ENCODE results near the gene G6PC2. TPM values are rescaled to one million over a fixed set of nuclear protein-coding genes. Genes with fewer than 3 reads are reported as not detected.

Gene G6PC2
- total and polyA plus RNA-seq, 7 donors: 0.06 to 0.60 TPM; not detected in 5

DNA sequence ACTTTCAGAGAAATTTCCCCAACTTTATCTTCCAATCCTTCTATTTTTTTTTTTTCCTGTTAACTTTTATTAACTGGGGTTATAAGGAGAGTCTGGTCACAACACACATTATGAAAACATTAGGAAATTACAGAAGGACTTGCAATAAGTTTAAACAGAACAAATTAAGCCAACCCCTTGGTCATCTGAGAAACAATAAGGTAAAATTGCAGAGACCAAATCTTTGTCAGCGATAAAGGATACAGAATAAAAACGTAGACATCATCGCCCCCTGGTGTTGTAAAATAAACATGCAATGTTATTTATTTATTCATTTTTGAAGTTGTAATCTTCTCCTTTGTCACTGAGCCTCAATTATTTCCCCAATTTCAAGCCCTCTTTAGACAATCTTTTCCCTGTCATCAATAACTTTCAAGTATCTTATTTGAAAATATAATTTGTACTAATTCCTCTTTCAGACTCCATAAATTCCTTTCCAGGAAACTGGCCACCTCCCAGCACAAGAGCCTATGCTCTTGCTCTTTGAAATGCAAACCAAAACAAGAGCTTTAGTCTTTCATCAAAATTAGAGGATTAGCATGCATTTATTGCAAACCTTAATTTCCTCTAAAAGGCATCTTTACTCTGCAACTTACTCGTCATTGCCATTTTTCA, 19.5 kb downstream of the G6PC2 start:
- intact Hi-C loops (cut with DNase I): loop anchor here (2.0 kb wide), 1 partner anchor 574 kb away; no protein-coding TSS in a partner anchor
- H3K9me3 ChIP-seq: no peaks in the 10 kb centered on the region
- no peaks in the 10 kb centered on the region for H3K27me3 ChIP-seq
- DNase-seq: no peak
- H3K36me3 ChIP-seq: no peaks in the 10 kb centered on the region
- H3K4me3 ChIP-seq: no peak overlapping the region
- H3K27ac ChIP-seq: no peak overlapping the region
- 23 to 26% methylated on average over 4 of the region's 4 CpGs for WGBS, 2 donors
- TF ChIP-seq, protein P1, sequence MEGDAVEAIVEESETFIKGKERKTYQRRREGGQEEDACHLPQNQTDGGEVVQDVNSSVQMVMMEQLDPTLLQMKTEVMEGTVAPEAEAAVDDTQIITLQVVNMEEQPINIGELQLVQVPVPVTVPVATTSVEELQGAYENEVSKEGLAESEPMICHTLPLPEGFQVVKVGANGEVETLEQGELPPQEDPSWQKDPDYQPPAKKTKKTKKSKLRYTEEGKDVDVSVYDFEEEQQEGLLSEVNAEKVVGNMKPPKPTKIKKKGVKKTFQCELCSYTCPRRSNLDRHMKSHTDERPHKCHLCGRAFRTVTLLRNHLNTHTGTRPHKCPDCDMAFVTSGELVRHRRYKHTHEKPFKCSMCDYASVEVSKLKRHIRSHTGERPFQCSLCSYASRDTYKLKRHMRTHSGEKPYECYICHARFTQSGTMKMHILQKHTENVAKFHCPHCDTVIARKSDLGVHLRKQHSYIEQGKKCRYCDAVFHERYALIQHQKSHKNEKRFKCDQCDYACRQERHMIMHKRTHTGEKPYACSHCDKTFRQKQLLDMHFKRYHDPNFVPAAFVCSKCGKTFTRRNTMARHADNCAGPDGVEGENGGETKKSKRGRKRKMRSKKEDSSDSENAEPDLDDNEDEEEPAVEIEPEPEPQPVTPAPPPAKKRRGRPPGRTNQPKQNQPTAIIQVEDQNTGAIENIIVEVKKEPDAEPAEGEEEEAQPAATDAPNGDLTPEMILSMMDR (IDR thresholded peaks at IDR 0.05): peak in 2 of 4 experiments; percentile 46 to 52
- TF ChIP-seq EP300 (IDR thresholded peaks at IDR 0.05): no peak
- TF ChIP-seq POLR2AphosphoS5 (IDR thresholded peaks at IDR 0.05): no peak
- no peaks in the 10 kb centered on the region for H3K4me1 ChIP-seq

DNA sequence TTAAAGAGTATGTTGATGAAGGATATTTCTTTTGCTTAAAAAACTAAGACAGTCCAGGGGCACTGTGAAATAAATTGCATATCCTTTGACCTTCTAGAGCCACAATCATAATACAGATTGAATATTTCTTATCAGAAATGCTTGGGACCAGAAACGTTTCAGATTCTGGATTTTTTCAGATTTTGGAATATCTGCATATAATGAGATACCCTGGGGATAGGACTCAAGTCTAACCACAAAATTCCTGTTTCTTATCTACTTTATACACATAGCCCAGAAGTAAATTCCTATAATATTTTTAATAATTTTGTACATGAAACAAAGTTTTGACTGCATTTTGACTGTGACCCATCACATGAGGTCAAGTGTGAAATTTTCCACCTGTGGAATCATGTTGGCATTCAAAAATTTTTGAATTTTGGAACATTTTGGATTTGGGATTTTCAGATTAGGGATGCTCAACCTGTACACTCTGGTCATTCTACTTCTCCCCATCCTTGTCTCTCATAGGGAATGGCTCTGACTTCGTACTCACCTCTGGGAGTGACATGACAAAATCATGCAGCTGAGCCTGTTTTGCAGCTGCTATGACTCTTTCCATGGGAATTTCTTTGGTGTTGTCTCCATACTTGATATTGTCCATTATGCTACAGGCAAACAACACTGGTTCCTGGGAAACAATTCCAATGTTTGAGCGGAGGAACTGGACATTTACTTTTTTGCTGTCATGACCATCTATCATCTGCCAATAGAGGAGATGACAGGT, 25.7 kb downstream of the G6PC2 start:
- no peaks in the 10 kb centered on the region for H3K4me1 ChIP-seq
- TF ChIP-seq POLR2AphosphoS5 (IDR thresholded peaks at IDR 0.05) (no peak), POLR2A (IDR thresholded peaks at IDR 0.05) (no peak), EP300 (IDR thresholded peaks at IDR 0.05) (no peak)
- TF ChIP-seq, protein P1 (IDR thresholded peaks at IDR 0.05): no peak
- DNase-seq: no peak
- no peaks in the 10 kb centered on the region for H3K27me3 ChIP-seq
- intact Hi-C loops (cut with DNase I): no loop called here
- H3K27ac ChIP-seq: no peak overlapping the region
- WGBS, 2 donors: 84 to 92% methylated on average over 3 of the region's 3 CpGs
- no peaks in the 10 kb centered on the region for H3K9me3 ChIP-seq
- H3K4me3 ChIP-seq: no peak overlapping the region
- H3K36me3 ChIP-seq: no peaks in the 10 kb centered on the region

- Histone ChIP-seq H3K4me1 (no peaks in the 10 kb centered on the region), H3K36me3 (no peaks in the 10 kb centered on the region), H3K27me3 (no peaks in the 10 kb centered on the region), H3K27ac (no peak overlapping the region), H3K4me3 (no peak overlapping the region), H3K9me3 (no peaks in the 10 kb centered on the region)
- DNase-seq: no peak
- intact Hi-C loops (cut with DNase I): no loop called here
- no peak for TF ChIP-seq POLR2AphosphoS5 (IDR thresholded peaks at IDR 0.05)
- TF ChIP-seq, protein P1 (IDR thresholded peaks at IDR 0.05): no peak
- no peak for TF ChIP-seq EP300 (IDR thresholded peaks at IDR 0.05)
- TF ChIP-seq POLR2A (IDR thresholded peaks at IDR 0.05): no peak
- WGBS, 2 donors: 20 to 72% methylated on average over 3 of the region's 3 CpGs
Observed at GRCh38 chr2:168928113-168928831, 27.2 kb downstream of the G6PC2 start.

- Histone ChIP-seq H3K4me3 (no peak overlapping the region), H3K27me3 (no peaks in the 10 kb centered on the region), H3K4me1 (no peaks in the 10 kb centered on the region), H3K27ac (no peak overlapping the region), H3K36me3 (no peaks in the 10 kb centered on the region), H3K9me3 (no peaks in the 10 kb centered on the region)
- intact Hi-C loops (cut with DNase I): no loop called here
- no peak for TF ChIP-seq EP300 (IDR thresholded peaks at IDR 0.05)
- no peak for TF ChIP-seq POLR2A (IDR thresholded peaks at IDR 0.05)
- TF ChIP-seq, protein P1 (IDR thresholded peaks at IDR 0.05): no peak
- TF ChIP-seq POLR2AphosphoS5 (IDR thresholded peaks at IDR 0.05): no peak
- WGBS, 2 donors: 69 to 71% methylated on average over 3 of the region's 3 CpGs
- no peak for DNase-seq
Observed at GRCh38 chr2:168929031-168929430, 27.9 kb downstream of the G6PC2 start.

Data from sigmoid colon (tissue), 7 donors.